PFSK-1 (cell line): ENCODE results near the gene TIAM2.

Source experiments
- FOXP2 ChIP-seq: optimal IDR thresholded peaks from 2 replicates; pipeline ENCODE3; 2011; ENCODE audit warnings: borderline replicate concordance, control low read depth, inconsistent platforms; ENCODE audit not compliant: insufficient read depth; ENCODE audit errors: extremely low read length, extremely low read depth
- POLR2AphosphoS5 ChIP-seq: IDR thresholded peaks from 2 replicates; pipeline ENCODE4 v1.6.1; 2012; ENCODE audit warnings: low read depth, mild to moderate bottlenecking, control low read depth, low read length, moderate library complexity
- SIN3A ChIP-seq: IDR thresholded peaks from 2 replicates; pipeline ENCODE4 v1.6.1; 2012; ENCODE audit warnings: mild to moderate bottlenecking, low read length, moderate library complexity, borderline replicate concordance; ENCODE audit not compliant: insufficient read depth
- TAF1 ChIP-seq: IDR thresholded peaks from 2 replicates; pipeline ENCODE4 v1.6.1; 2012; ENCODE audit warnings: low read length, control low read depth, borderline replicate concordance; ENCODE audit not compliant: insufficient read depth
- TF ChIP-seq, protein P1 (sequence below), 2 experiments: IDR thresholded peaks; 2 replicates each; pipeline versions ENCODE4 v1.6.1 to v1.8.0; 2011 to 2012; ENCODE audit warnings: low read depth in 2 of 2, low read length in 2 of 2, control low read depth in 1 of 2, inconsistent platforms in 1 of 2, mild to moderate bottlenecking in 1 of 2, moderate library complexity in 1 of 2; ENCODE audit not compliant: insufficient read depth in 1 of 2

Gene TIAM2

GRCh38 chr6:155033021-155033791, 38.1 kb downstream of the TIAM2 start:
- TF ChIP-seq, protein P1, sequence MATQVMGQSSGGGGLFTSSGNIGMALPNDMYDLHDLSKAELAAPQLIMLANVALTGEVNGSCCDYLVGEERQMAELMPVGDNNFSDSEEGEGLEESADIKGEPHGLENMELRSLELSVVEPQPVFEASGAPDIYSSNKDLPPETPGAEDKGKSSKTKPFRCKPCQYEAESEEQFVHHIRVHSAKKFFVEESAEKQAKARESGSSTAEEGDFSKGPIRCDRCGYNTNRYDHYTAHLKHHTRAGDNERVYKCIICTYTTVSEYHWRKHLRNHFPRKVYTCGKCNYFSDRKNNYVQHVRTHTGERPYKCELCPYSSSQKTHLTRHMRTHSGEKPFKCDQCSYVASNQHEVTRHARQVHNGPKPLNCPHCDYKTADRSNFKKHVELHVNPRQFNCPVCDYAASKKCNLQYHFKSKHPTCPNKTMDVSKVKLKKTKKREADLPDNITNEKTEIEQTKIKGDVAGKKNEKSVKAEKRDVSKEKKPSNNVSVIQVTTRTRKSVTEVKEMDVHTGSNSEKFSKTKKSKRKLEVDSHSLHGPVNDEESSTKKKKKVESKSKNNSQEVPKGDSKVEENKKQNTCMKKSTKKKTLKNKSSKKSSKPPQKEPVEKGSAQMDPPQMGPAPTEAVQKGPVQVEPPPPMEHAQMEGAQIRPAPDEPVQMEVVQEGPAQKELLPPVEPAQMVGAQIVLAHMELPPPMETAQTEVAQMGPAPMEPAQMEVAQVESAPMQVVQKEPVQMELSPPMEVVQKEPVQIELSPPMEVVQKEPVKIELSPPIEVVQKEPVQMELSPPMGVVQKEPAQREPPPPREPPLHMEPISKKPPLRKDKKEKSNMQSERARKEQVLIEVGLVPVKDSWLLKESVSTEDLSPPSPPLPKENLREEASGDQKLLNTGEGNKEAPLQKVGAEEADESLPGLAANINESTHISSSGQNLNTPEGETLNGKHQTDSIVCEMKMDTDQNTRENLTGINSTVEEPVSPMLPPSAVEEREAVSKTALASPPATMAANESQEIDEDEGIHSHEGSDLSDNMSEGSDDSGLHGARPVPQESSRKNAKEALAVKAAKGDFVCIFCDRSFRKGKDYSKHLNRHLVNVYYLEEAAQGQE (IDR thresholded peaks at IDR 0.05; ENCODE audit: insufficient read depth in 1 of 2, low read depth in 2 of 2, low read length in 2 of 2), result no peak
- no peak for TF ChIP-seq FOXP2
- TF ChIP-seq POLR2AphosphoS5, result no peak
- no peak for TF ChIP-seq SIN3A
- no peak for TF ChIP-seq TAF1

DNA sequence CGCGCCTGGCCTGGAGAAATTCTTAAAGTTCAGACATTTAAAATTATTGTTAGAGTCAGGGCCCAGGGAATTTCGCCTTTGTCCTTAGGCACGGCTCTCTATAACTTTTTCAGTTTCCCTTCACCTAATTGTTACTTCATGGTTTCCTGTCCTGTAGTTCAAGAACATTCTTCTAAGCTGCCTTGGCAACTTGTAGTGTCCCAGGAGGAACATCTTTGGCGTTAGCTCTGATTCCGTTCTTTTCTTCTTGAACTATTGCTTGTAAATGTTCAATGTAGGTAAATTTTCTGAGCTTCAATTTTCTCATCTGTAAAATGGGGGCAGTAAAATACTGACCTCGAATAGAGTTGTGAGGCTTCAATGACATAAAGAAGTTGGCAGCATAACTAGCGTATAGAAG, 41.8 kb downstream of the TIAM2 start:
- TF ChIP-seq SIN3A (no peak), POLR2AphosphoS5 (no peak), FOXP2 (no peak), TAF1 (no peak)
- TF ChIP-seq, protein P1 (IDR thresholded peaks at IDR 0.05; ENCODE audit: insufficient read depth in 1 of 2, low read depth in 2 of 2, low read length in 2 of 2), result no peak

DNA sequence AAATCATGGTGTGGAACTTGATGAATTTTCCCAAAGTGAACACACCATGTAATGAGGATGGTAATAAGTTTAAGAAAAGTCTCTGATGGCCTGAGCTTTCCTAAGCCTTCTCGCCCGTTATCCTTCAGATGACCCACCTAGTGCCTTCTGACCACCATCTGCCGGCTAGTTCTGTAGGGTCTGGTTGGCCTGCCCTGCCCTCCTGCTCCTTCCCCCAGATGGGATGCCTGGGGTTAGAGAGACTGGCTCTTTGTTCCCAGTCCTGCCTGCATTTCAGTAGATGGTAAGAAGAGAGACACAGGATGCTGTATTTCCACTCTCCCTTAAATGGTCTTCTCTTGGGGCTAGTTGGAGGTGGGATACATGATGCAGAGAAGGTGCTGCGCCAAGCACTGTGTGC, 43.0 kb downstream of the TIAM2 start:
- TF ChIP-seq TAF1 (no peak), FOXP2 (no peak), POLR2AphosphoS5 (no peak), SIN3A (no peak)
- TF ChIP-seq, protein P1 (IDR thresholded peaks at IDR 0.05; ENCODE audit: insufficient read depth in 1 of 2, low read depth in 2 of 2, low read length in 2 of 2), result no peak

- TF ChIP-seq FOXP2 (no peak), TAF1 (no peak), POLR2AphosphoS5 (no peak), SIN3A (no peak)
- TF ChIP-seq, protein P1 (IDR thresholded peaks at IDR 0.05; ENCODE audit: insufficient read depth in 1 of 2, low read depth in 2 of 2, low read length in 2 of 2), result no peak
Observed at GRCh38 chr6:155038527-155038926, 43.4 kb downstream of the TIAM2 start.

DNA sequence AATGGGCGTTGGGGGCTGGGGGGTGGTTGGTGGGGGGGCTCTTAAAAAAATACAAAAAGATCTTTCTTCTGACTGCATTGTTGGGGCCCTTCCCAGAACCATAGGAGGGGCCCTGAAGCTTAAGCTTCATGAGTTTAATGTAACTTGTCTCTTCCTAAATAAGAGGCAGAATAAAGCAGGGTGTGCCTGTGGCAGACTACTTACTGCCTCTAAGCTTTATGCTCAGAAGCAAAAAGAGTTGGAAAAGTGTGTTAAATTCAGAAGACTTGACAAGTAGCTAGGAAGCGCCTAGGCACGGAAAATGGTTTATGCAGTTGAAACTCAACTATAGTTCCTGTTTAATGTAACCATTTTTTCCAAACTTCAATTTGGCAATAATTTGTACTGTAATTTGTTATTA, 44.5 kb downstream of the TIAM2 start:
- TF ChIP-seq TAF1 (no peak), SIN3A (no peak), POLR2AphosphoS5 (no peak), FOXP2 (no peak)
- TF ChIP-seq, protein P1 (IDR thresholded peaks at IDR 0.05; ENCODE audit: insufficient read depth in 1 of 2, low read depth in 2 of 2, low read length in 2 of 2), result no peak
